Keratinocyte (primary cell): ENCODE data around the gene TC2N. TPM values are rescaled to one million over a fixed set of nuclear protein-coding genes. Genes with fewer than 3 reads are reported as not detected.

Experiments
- DNase-seq: peaks from one replicate; pipeline ENCODE4 v3.0.0-alpha.2; 2011; ENCODE audit warnings: low read depth, missing footprints, low spot score
- FAIRE-seq: peaks from 2 replicates; lab custom pipeline; 2011; peaks lifted over from hg19 to GRCh38; lab: Jason Lieb, UNC
- H2AFZ ChIP-seq: 2 replicates; pipeline ENCODE4 v1.6.0; 2012; ENCODE audit warnings: low read length, control low read depth, inconsistent platforms; ENCODE audit not compliant: control insufficient read depth
- H3K27ac ChIP-seq: 2 replicates; pipeline ENCODE4 v1.5.1; 2011; ENCODE audit warnings: low read length; ENCODE audit not compliant: control insufficient read depth, insufficient read depth
- H3K27me3 ChIP-seq: 3 replicates; pipeline ENCODE4 v1.6.0; 2011; ENCODE audit warnings: low read length; ENCODE audit not compliant: control insufficient read depth, insufficient read depth; ENCODE audit errors: extremely low read depth
- H3K36me3 ChIP-seq, 2 experiments: 2 replicates in 1 of 2; 3 replicates in 1 of 2; pipeline ENCODE4 v1.5.1; 2011; ENCODE audit warnings: low read length in 2 of 2, mild to moderate bottlenecking in 1 of 2; ENCODE audit not compliant: control insufficient read depth in 2 of 2, insufficient read depth in 2 of 2; ENCODE audit errors: extremely low read depth in 1 of 2
- H3K4me1 ChIP-seq: 3 replicates; pipeline ENCODE4 v1.5.1; 2011; ENCODE audit warnings: low read length; ENCODE audit not compliant: control insufficient read depth, insufficient read depth; ENCODE audit errors: extremely low read depth
- H3K4me2 ChIP-seq: 3 replicates; pipeline ENCODE4 v1.6.0; 2011; ENCODE audit warnings: low read depth, low read length; ENCODE audit not compliant: control insufficient read depth, insufficient read depth; ENCODE audit errors: extremely low read depth
- H3K4me3 ChIP-seq, 3 experiments: fragments of 200-600 bp in 1 of 3; sonication (generic) in 1 of 3; 2 replicates in 2 of 3; 3 replicates in 1 of 3; pipeline ENCODE4 v1.5.1; 2011 to 2016; ENCODE audit warnings: low read length in 3 of 3, mild to moderate bottlenecking in 3 of 3, control low read depth in 2 of 3, inconsistent platforms in 1 of 3, low read depth in 1 of 3, mixed read lengths in 1 of 3, mixed run types in 1 of 3, moderate library complexity in 1 of 3; ENCODE audit not compliant: control insufficient read depth in 2 of 3, insufficient read depth in 2 of 3; ENCODE audit errors: extremely low read depth in 1 of 3
- H3K79me2 ChIP-seq: 2 replicates; pipeline ENCODE4 v1.6.0; 2012; ENCODE audit warnings: low read length; ENCODE audit not compliant: control insufficient read depth, insufficient read depth
- H3K9ac ChIP-seq: 3 replicates; pipeline ENCODE4 v1.6.0; 2011; ENCODE audit warnings: low read length; ENCODE audit not compliant: control insufficient read depth, insufficient read depth; ENCODE audit errors: extremely low read depth
- H3K9me1 ChIP-seq: 3 replicates; pipeline ENCODE4 v1.6.0; 2011; ENCODE audit warnings: low read length; ENCODE audit not compliant: control insufficient read depth, insufficient read depth; ENCODE audit errors: extremely low read depth
- H3K9me3 ChIP-seq: 2 replicates; pipeline ENCODE4 v1.5.1; 2012; ENCODE audit warnings: low read depth, low read length; ENCODE audit not compliant: control insufficient read depth
- H4K20me1 ChIP-seq: 3 replicates; pipeline ENCODE4 v1.6.0; 2011; ENCODE audit warnings: low read length; ENCODE audit not compliant: control insufficient read depth, insufficient read depth; ENCODE audit errors: extremely low read depth
- CTCF ChIP-seq, 3 experiments: IDR thresholded peaks in 1 of 3; conservative IDR thresholded peaks in 1 of 3; optimal IDR thresholded peaks in 1 of 3; 2 replicates in 2 of 3; 3 replicates in 1 of 3; pipeline versions ENCODE3 to v1.5.1; 2011; ENCODE audit warnings: low read length in 3 of 3, mild to moderate bottlenecking in 3 of 3, moderate library complexity in 2 of 3, control low read depth in 1 of 3, inconsistent platforms in 1 of 3; ENCODE audit not compliant: insufficient read depth in 2 of 3; ENCODE audit errors: extremely low read depth in 1 of 3
- EZH2 ChIP-seq: IDR thresholded peaks from one replicate; pipeline ENCODE4 v1.6.1; 2012; ENCODE audit warnings: inconsistent platforms, mild to moderate bottlenecking, low read length, moderate library complexity
- dilution Hi-C: fragments of 300-500 bp; cut with MboI; formaldehyde crosslinking; loops from one replicate; pipeline ENCODE4 v1.7.0; 2020; ENCODE audit warnings: low sequenced_read_pairs; ENCODE audit not compliant: extremely low pct_ligation_motif_present
- polyA plus RNA-seq, 5 experiments: library from polyadenylated mRNA; depleted of rRNA in 3 of 5; stranded (reverse) in 3 of 5; stranded (forward) in 1 of 5; unstranded in 1 of 5; fragments of >200 nt; gene quantifications; 1 replicate in 1 of 5; 2 replicates in 3 of 5; 3 replicates in 1 of 5; pipeline versions ENCODE4 v1.2.1 to v1.2.3, GENCODE V29; 2011 to 2012; ENCODE audit warnings: missing spikeins in 2 of 5, low read depth in 1 of 5, low replicate concordance in 1 of 5

Gene TC2N
- polyA plus RNA-seq, 1 donor (not counting 4 experiments of a cell fraction or from before 2014, with no cell fraction given) = 22.6 TPM

- no peaks in the 10 kb centered on the region for H4K20me1 ChIP-seq
- dilution Hi-C loops = no loop called here
- no peak overlapping the region for H2AFZ ChIP-seq
- H3K4me3 ChIP-seq = no peak overlapping the region
- no peaks in the 10 kb centered on the region for H3K4me1 ChIP-seq
- TF ChIP-seq EZH2 (no peak), CTCF (optimal IDR thresholded peaks at IDR 0.05 in 1 of 3, IDR thresholded peaks at IDR 0.05 in 1 of 3, conservative IDR thresholded peaks at IDR 0.05 in 1 of 3; ENCODE audit: extremely low read depth in 1 of 3, insufficient read depth in 2 of 3, low read length in 3 of 3) (no peak)
- H3K4me2 ChIP-seq = no peak overlapping the region
- H3K9ac ChIP-seq = no peak overlapping the region
- H3K9me1 ChIP-seq = no peaks in the 10 kb centered on the region
- FAIRE-seq (no peak), DNase-seq (no peak)
- no peaks in the 10 kb centered on the region for H3K79me2 ChIP-seq
- H3K9me3 ChIP-seq = no peaks in the 10 kb centered on the region
- no peak overlapping the region for H3K27ac ChIP-seq
- H3K36me3 ChIP-seq = no peaks in the 10 kb centered on the region
- H3K27me3 ChIP-seq = no peaks in the 10 kb centered on the region
Observed at GRCh38 chr14:91885113-91885712, 17.9 kb upstream of the TC2N start.

GRCh38 chr14:91884664-91885063 is 17.3 kb upstream of the TC2N start:
- no peaks in the 10 kb centered on the region for H4K20me1 ChIP-seq
- no peak overlapping the region for H3K27ac ChIP-seq
- no peaks in the 10 kb centered on the region for H3K79me2 ChIP-seq
- no peak overlapping the region for H3K4me2 ChIP-seq
- H3K4me3 ChIP-seq = no peak overlapping the region
- no peaks in the 10 kb centered on the region for H3K9me3 ChIP-seq
- no peaks in the 10 kb centered on the region for H3K9me1 ChIP-seq
- H3K4me1 ChIP-seq = no peaks in the 10 kb centered on the region
- FAIRE-seq (no peak), DNase-seq (no peak)
- no peak overlapping the region for H3K9ac ChIP-seq
- TF ChIP-seq EZH2 = no peak
- no peaks in the 10 kb centered on the region for H3K36me3 ChIP-seq
- dilution Hi-C loops = no loop called here
- H2AFZ ChIP-seq = no peak overlapping the region
- no peaks in the 10 kb centered on the region for H3K27me3 ChIP-seq

- H2AFZ ChIP-seq = no peak overlapping the region
- peaks cover 2% of the 10 kb centered on the region for H3K27me3 ChIP-seq
- H3K4me3 ChIP-seq = no peak overlapping the region
- H3K9me1 ChIP-seq = no peaks in the 10 kb centered on the region
- FAIRE-seq = no peak
- H4K20me1 ChIP-seq = no peaks in the 10 kb centered on the region
- no peaks in the 10 kb centered on the region for H3K36me3 ChIP-seq
- no peak overlapping the region for H3K27ac ChIP-seq
- no peak overlapping the region for H3K9ac ChIP-seq
- no peak for TF ChIP-seq CTCF (optimal IDR thresholded peaks at IDR 0.05 in 1 of 3, IDR thresholded peaks at IDR 0.05 in 1 of 3, conservative IDR thresholded peaks at IDR 0.05 in 1 of 3; ENCODE audit: extremely low read depth in 1 of 3, insufficient read depth in 2 of 3, low read length in 3 of 3)
- TF ChIP-seq EZH2 = no peak
- dilution Hi-C loops = no loop called here
- no peaks in the 10 kb centered on the region for H3K4me1 ChIP-seq
- no peak for DNase-seq
- H3K9me3 ChIP-seq = no peaks in the 10 kb centered on the region
- H3K79me2 ChIP-seq = no peaks in the 10 kb centered on the region
- no peak overlapping the region for H3K4me2 ChIP-seq
Observed at GRCh38 chr14:91883753-91884152, 16.4 kb upstream of the TC2N start.
